Measurements from ENCODE around the gene FILIP1. TPM values are rescaled to one million over a fixed set of nuclear protein-coding genes. Genes with fewer than 3 reads are reported as not detected.

FILIP1 gene
- total and polyA plus RNA-seq, 2 of the 4 experiments (the other 2 are of a cell fraction), result under 0.01 to 0.03 TPM

DNA sequence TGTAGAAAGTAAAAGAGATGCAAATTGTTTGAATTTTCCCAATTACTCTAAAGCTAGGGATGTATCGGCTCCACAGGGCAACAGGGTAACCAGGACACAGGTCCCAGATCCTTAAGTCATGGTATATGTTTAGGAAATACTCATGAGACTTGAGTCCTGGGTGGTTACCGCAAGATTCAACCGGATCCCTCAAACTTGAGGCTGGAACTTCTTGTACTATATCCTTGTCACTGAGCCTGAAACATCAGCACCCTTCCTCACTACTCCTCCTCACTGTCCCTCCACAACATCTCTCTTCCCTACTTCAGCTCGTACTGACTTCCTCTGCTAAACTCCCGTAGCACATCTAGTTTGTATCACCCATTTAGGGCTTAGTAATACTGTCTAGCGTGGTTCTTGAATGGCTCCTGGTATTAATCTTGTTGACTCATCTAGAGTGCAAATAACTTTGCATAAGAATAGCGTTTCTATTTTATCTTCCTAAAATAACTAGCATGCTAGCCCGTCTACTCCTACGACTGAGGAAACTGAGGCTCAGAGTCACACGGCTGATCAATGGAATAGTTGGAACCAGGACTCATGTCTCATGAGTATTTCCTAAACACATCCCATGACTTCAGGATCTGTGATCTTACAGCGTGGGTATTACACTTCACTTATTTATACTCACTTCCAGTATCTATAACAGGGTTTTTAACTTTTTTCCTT lies 72.1 kb downstream of the FILIP1 start:
- H4K20me1 ChIP-seq (ENCODE audit: insufficient read depth, low read length), result no peaks in the 10 kb centered on the region
- H2BK20ac ChIP-seq (ENCODE audit: low read depth, low read length), result no peak overlapping the region
- H2AK9ac ChIP-seq (replicated peaks; ENCODE audit: low read depth, low read length, poor library complexity), result no peak overlapping the region
- no peaks in the 10 kb centered on the region for H3K9me1 ChIP-seq (ENCODE audit: insufficient read depth, low read length)
- no TSS peak for BruUV-seq (replicated peaks)
- no peak overlapping the region for H2BK5ac ChIP-seq (ENCODE audit: low read depth, low read length, poor library complexity, severe bottlenecking)
- no peaks in the 10 kb centered on the region for H3K27me3 ChIP-seq (ENCODE audit: control insufficient read depth, insufficient read depth, low read length)
- dilution Hi-C loops (cut with HindIII; ENCODE audit: low sequenced_read_pairs, unreplicated experiment), result no loop called here
- peak overlapping the region; percentile 56 for H3K18ac ChIP-seq (ENCODE audit: low read depth, low read length)
- H3K14ac ChIP-seq (replicated peaks; ENCODE audit: low read depth, low read length), result peak overlapping the region; percentile 38; the same call in 1 of the 2 replicates
- intact Hi-C loops (cut with micrococcal nuclease), result no loop called here
- no peak overlapping the region for H2BK120ac ChIP-seq (ENCODE audit: low read depth, low read length)
- no peak overlapping the region; the same call in 1 of the 2 replicates for H3K4ac ChIP-seq (ENCODE audit: low read depth, low read length)
- H3K27ac ChIP-seq (ENCODE audit: insufficient read depth, low read length), result no peak overlapping the region
- in situ Hi-C loops (cut with MboI; ENCODE audit: low sequenced_read_pairs), result no loop called here
- H3K4me3 ChIP-seq (ENCODE audit: insufficient read depth, low read depth, low read length), result no peak overlapping the region
- H3K9me3 ChIP-seq (ENCODE audit: control insufficient read depth, insufficient read depth, low read length), result no peaks in the 10 kb centered on the region
- ATAC-seq (ENCODE audit: low read depth), result peak; percentile 19; the same call in 1 of the 2 replicates
- H2AFZ ChIP-seq (replicated peaks; ENCODE audit: low read length, poor library complexity), result no peak overlapping the region
- H4K8ac ChIP-seq (ENCODE audit: low read depth in 2 of 2, low read length in 2 of 2), result 0 out of 4 replicates have a peak overlapping the region, but pooled peaks of 1 of the 2 experiments have one; percentile 42
- DNase-seq, result peak; percentile 28
- H2BK15ac ChIP-seq (ENCODE audit: low read depth, low read length), result peak overlapping the region; percentile 28; the same call in 1 of the 3 replicates
- CTCF ChIA-PET, result no interaction called here
- H4K91ac ChIP-seq (ENCODE audit: insufficient read depth, low read depth, low read length), result no peak overlapping the region
- 100% methylated on average over 2 of the region's 11 CpGs; no CpG with 5 or more reads in 1 of the 2 experiments for WGBS, 2 experiments (ENCODE audit: extremely low coverage in 2 of 2, insufficient read length in 1 of 2)
- POLR2A ChIA-PET (ENCODE audit: unreplicated experiment), result no interaction called here
- no peaks in the 10 kb centered on the region for H3K79me1 ChIP-seq (ENCODE audit: low read depth in 1 of 2, low read length in 2 of 2)
- no peak overlapping the region for H3K9ac ChIP-seq (ENCODE audit: low read depth, low read length)
- H3K56ac ChIP-seq (ENCODE audit: extremely low read depth, insufficient read depth, low read length), result no peak overlapping the region
- no peak overlapping the region for H3K23ac ChIP-seq (ENCODE audit: low read depth, low read length)
- no peak for TF ChIP-seq FOS (IDR thresholded peaks at IDR 0.05; ENCODE audit: low read depth, low read length)
- TF ChIP-seq MXI1 (IDR thresholded peaks at IDR 0.05; ENCODE audit: borderline replicate concordance, low read depth, low read length), result no peak
- TF ChIP-seq MAFK (IDR thresholded peaks at IDR 0.05; ENCODE audit: low read depth, low read length), result no peak
- no peak for TF ChIP-seq RCOR1 (IDR thresholded peaks at IDR 0.05; ENCODE audit: insufficient replicate concordance, low read length)
- TF ChIP-seq CEBPB (IDR thresholded peaks at IDR 0.05; ENCODE audit: low read depth, low read length), result no peak
- no peak for TF ChIP-seq CTCF (conservative IDR thresholded peaks at IDR 0.05; ENCODE audit: low read depth, low read length)
- H3K4me1 ChIP-seq (ENCODE audit: control insufficient read depth, insufficient read depth, low read length), result peaks cover 9% of the 10 kb centered on the region
- peak overlapping the region; percentile 41; the same call in 1 of the 2 replicates for H3K4me2 ChIP-seq (ENCODE audit: low read depth, low read length)
- no peak overlapping the region for H4K5ac ChIP-seq (ENCODE audit: low read depth, low read length)
- no peaks in the 10 kb centered on the region for H3K36me3 ChIP-seq (ENCODE audit: control insufficient read depth, insufficient read depth, low read length)
- peak overlapping the region; percentile 85; the same call in 1 of the 2 replicates for H2AK5ac ChIP-seq (ENCODE audit: low read depth, low read length)

All from IMR-90 (cell line).